Measurements from ENCODE around the gene KLHL36. TPM values are rescaled to one million over a fixed set of nuclear protein-coding genes. Genes with fewer than 3 reads are reported as not detected.

The KLHL36 gene
- total RNA-seq, 1 experiment from 2014 or later = 36.7 TPM

DNA sequence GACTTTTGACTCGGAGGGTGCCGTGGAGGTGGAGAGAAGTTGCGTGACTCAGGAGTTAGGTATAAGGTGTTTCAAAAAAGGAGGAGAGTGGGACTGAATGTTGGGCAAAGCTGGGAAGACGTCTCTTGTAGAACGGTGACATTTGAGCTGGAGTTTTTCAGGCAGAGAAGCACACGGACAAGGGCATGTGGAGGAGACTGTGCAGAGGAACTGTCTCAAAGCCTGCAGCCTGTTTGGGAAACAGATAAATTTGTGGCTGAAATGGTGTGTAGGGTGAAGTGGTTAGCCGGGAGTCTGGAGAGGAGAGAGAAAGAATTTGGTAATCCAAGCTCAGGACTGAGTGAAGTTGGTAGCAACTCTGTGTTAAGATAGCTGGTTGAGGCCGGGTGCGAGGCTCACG lies 61.3 kb downstream of the KLHL36 start:
- DNase-seq = no peak
- Histone ChIP-seq H2BK12ac (ENCODE audit: insufficient read length, low read depth, low read length) (no peak overlapping the region), H3K56ac (ENCODE audit: insufficient read length, low read depth, low read length) (no peak overlapping the region), H3K18ac (ENCODE audit: insufficient read length, low read depth, low read length) (no peak overlapping the region), H3K79me1 (ENCODE audit: insufficient read depth, low read depth, low read length, poor library complexity, severe bottlenecking) (peaks cover 12% of the 10 kb centered on the region), H4K8ac (replicated peaks; ENCODE audit: insufficient read length, low read depth, low read length) (no peak overlapping the region), H3K27me3 (ENCODE audit: insufficient read depth, low read length) (no peaks in the 10 kb centered on the region), H3K9ac (ENCODE audit: extremely low read depth, insufficient read length, low read length) (no peak overlapping the region), H3K23ac (ENCODE audit: insufficient read length, low read depth, low read length) (no peak overlapping the region), H4K5ac (ENCODE audit: insufficient read length, low read depth, low read length) (no peak overlapping the region), H2AK5ac (ENCODE audit: insufficient read length, low read length) (no peak overlapping the region), H3T11ph (ENCODE audit: low read length) (no peak overlapping the region), H2BK120ac (ENCODE audit: low read depth, low read length, poor library complexity, severe bottlenecking) (no peak overlapping the region), H2BK15ac (ENCODE audit: low read depth, low read length) (no peak overlapping the region), H4K91ac (ENCODE audit: insufficient read length, low read depth, low read length) (no peak overlapping the region), H4K20me1 (ENCODE audit: control insufficient read depth, insufficient read depth, insufficient read length) (peaks cover 4% of the 10 kb centered on the region), H2AFZ (ENCODE audit: low read length) (no peak overlapping the region), H3K4me1 (ENCODE audit: insufficient read depth, low read length) (peaks cover 2% of the 10 kb centered on the region; the same call in 1 of the 2 replicates), H3K27ac (ENCODE audit: insufficient read length, low read depth, low read length) (peak overlapping the region; percentile 36), H3K79me2 (ENCODE audit: insufficient read depth, low read length) (peaks cover 85% of the 10 kb centered on the region), H3K4me2 (ENCODE audit: insufficient read depth, insufficient read length, low read length) (peak overlapping the region; percentile 16), H3K23me2 (ENCODE audit: insufficient read length, low read depth, low read length, poor library complexity, severe bottlenecking) (no peaks in the 10 kb centered on the region), H2BK20ac (ENCODE audit: low read depth, low read length, poor library complexity, severe bottlenecking) (no peak overlapping the region), H3K9me3 (ENCODE audit: control insufficient read depth, low read depth, low read length) (no peaks in the 10 kb centered on the region), H2BK5ac (ENCODE audit: insufficient read length, low read length) (no peak overlapping the region), H3K4ac (ENCODE audit: low read depth, low read length) (no peak overlapping the region), H3K14ac (ENCODE audit: insufficient read depth, low read length) (no peak overlapping the region)
- Mint-ChIP-seq H3K9me3 (no peaks in the 10 kb centered on the region), H3K27ac (peak overlapping the region; percentile 1 to 39 (median 22); a peak in 5 of 7 replicates), H3K27me3 (ENCODE audit: low read depth) (no peaks in the 10 kb centered on the region), H3K4me1 (peaks cover 69 to 72% of the 10 kb centered on the region in 2 experiments), H3K4me3 (no peak overlapping the region), H3K36me3 (ENCODE audit: insufficient read depth in 1 of 3, low read depth in 3 of 3) (peaks cover 2 to 16% (median 4%) of the 10 kb centered on the region in 3 experiments; a peak in 5 of 7 replicates)
- TF ChIP-seq, protein P1, sequence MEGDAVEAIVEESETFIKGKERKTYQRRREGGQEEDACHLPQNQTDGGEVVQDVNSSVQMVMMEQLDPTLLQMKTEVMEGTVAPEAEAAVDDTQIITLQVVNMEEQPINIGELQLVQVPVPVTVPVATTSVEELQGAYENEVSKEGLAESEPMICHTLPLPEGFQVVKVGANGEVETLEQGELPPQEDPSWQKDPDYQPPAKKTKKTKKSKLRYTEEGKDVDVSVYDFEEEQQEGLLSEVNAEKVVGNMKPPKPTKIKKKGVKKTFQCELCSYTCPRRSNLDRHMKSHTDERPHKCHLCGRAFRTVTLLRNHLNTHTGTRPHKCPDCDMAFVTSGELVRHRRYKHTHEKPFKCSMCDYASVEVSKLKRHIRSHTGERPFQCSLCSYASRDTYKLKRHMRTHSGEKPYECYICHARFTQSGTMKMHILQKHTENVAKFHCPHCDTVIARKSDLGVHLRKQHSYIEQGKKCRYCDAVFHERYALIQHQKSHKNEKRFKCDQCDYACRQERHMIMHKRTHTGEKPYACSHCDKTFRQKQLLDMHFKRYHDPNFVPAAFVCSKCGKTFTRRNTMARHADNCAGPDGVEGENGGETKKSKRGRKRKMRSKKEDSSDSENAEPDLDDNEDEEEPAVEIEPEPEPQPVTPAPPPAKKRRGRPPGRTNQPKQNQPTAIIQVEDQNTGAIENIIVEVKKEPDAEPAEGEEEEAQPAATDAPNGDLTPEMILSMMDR (conservative IDR thresholded peaks at IDR 0.05) = no peak
- no CpG with 5 or more reads among the region's 10 CpGs for WGBS (ENCODE audit: extremely low coverage, insufficient read length, low lambda C conversion rate)
